Sigmoid colon (tissue), 4 donors: ENCODE data around the gene PALM.
A peak's percentile ranks its signal among the peaks of the same experiment; 100 is the strongest.
"Not testable (repeated sequence)": the region's sequence is repeated elsewhere in the genome, so short reads cannot be mapped to it uniquely, and the experiment has no call there.

Experiments
- CTCF ChIP-seq, 4 experiments: fragments of 450-650 bp in 3 of 4; fragments of 200-600 bp in 1 of 4; IDR thresholded peaks; one replicate each; pipeline ENCODE4 v1.5.1; 2016 to 2019; ENCODE audit warnings: antibody characterized with exemption in 4 of 4, mild to moderate bottlenecking in 3 of 4, moderate library complexity in 2 of 4
- POLR2A ChIP-seq, 2 donors: fragments of 450-650 bp; IDR thresholded peaks; one replicate each; pipeline ENCODE4 v1.6.1; 2016; ENCODE audit warnings: antibody characterized with exemption in 2 of 2, mild to moderate bottlenecking in 2 of 2, moderate library complexity in 2 of 2
- POLR2AphosphoS5 ChIP-seq, 4 donors: sonication (generic); formaldehyde crosslinking; IDR thresholded peaks; one replicate each; pipeline ENCODE4 v1.6.1; 2017; ENCODE audit warnings: antibody characterized with exemption in 4 of 4

- peak in 3 of 4 donors; percentile 29 to 71 (median 57) for TF ChIP-seq POLR2AphosphoS5 (IDR thresholded peaks at IDR 0.05)
- not testable (repeated sequence) for TF ChIP-seq CTCF, POLR2A (IDR thresholded peaks at IDR 0.05)
Measured at GRCh38 chr19:745138-745537, 36.4 kb downstream of the PALM start.
